ENCODE data around the gene OR5K4.
"Not testable (repeated sequence)": the region's sequence is repeated elsewhere in the genome, so short reads cannot be mapped to it uniquely, and the experiment has no call there.

The OR5K4 gene

GRCh38 chr3:98390366-98390765 is 36.7 kb downstream of the OR5K4 start, which contains the start of gene OR5K3:
OR5K3 (plus strand) TSS chr3:98390666; CDS start chr3:98390666, 0 bp downstream.
- TF ChIP-seq, protein P1, sequence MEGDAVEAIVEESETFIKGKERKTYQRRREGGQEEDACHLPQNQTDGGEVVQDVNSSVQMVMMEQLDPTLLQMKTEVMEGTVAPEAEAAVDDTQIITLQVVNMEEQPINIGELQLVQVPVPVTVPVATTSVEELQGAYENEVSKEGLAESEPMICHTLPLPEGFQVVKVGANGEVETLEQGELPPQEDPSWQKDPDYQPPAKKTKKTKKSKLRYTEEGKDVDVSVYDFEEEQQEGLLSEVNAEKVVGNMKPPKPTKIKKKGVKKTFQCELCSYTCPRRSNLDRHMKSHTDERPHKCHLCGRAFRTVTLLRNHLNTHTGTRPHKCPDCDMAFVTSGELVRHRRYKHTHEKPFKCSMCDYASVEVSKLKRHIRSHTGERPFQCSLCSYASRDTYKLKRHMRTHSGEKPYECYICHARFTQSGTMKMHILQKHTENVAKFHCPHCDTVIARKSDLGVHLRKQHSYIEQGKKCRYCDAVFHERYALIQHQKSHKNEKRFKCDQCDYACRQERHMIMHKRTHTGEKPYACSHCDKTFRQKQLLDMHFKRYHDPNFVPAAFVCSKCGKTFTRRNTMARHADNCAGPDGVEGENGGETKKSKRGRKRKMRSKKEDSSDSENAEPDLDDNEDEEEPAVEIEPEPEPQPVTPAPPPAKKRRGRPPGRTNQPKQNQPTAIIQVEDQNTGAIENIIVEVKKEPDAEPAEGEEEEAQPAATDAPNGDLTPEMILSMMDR (IDR thresholded peaks at IDR 0.05; ENCODE audit: insufficient read depth, low read depth, low read length, missing control alignments), result no peak
- H3K4me3 ChIP-seq (ENCODE audit: low read depth, low read length), result no peak within 1 kb of the TSS
- DNase-seq (ENCODE audit: low read depth), result no peak

DNA sequence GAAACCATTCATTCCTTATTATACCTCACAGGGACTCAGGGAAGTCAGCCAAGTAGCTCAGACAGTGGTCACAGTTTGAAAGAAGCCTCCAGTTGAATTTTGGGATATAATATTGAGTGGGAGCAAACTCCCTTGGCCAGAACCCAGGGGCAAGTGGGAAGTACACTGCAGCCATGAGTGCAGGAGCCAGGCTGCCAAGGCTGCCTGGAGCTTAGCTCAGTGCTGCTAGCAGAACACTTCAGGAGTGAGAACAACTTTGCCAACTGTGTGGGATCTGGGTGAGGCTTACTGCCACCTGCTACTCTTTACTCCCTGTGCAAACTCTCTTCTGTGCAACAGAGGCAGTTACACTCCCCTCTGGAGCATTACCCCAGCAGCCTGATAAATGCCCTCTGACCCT is 41.4 kb downstream of the OR5K4 start:
- H3K4me3 ChIP-seq (ENCODE audit: low read depth, low read length), result no peak overlapping the region
- DNase-seq (ENCODE audit: low read depth), result no peak
- TF ChIP-seq, protein P1 (IDR thresholded peaks at IDR 0.05; ENCODE audit: insufficient read depth, low read depth, low read length, missing control alignments), result no peak

GRCh38 chr3:98396482-98396881 is 42.8 kb downstream of the OR5K4 start:
- DNase-seq (ENCODE audit: low read depth), result peak; percentile 41
- H3K4me3 ChIP-seq (ENCODE audit: low read depth, low read length), result not testable (repeated sequence)

- DNase-seq (ENCODE audit: low read depth), result no peak
- TF ChIP-seq, protein P1 (IDR thresholded peaks at IDR 0.05; ENCODE audit: insufficient read depth, low read depth, low read length, missing control alignments), result no peak
- no peak overlapping the region for H3K4me3 ChIP-seq (ENCODE audit: low read depth, low read length)
Observed at GRCh38 chr3:98398513-98398912, 44.9 kb downstream of the OR5K4 start.

- DNase-seq (ENCODE audit: low read depth), result no peak
- TF ChIP-seq, protein P1 (IDR thresholded peaks at IDR 0.05; ENCODE audit: insufficient read depth, low read depth, low read length, missing control alignments), result no peak
- H3K4me3 ChIP-seq (ENCODE audit: low read depth, low read length), result no peak overlapping the region
Observed at GRCh38 chr3:98402507-98402906, 48.9 kb downstream of the OR5K4 start.

- DNase-seq (ENCODE audit: low read depth), result no peak
- no peak overlapping the region for H3K4me3 ChIP-seq (ENCODE audit: low read depth, low read length)
- TF ChIP-seq, protein P1 (IDR thresholded peaks at IDR 0.05; ENCODE audit: insufficient read depth, low read depth, low read length, missing control alignments), result no peak
Observed at GRCh38 chr3:98404010-98404409, 50.4 kb downstream of the OR5K4 start.

Measured in GM12865 (cell line).